PFSK-1 (cell line): ENCODE measurements around the gene ACIN1.

ENCODE experiments used
- FOXP2 ChIP-seq: optimal IDR thresholded peaks from 2 replicates; pipeline ENCODE3; 2011; ENCODE audit warnings: borderline replicate concordance, control low read depth, inconsistent platforms; ENCODE audit not compliant: insufficient read depth; ENCODE audit errors: extremely low read length, extremely low read depth
- POLR2AphosphoS5 ChIP-seq: IDR thresholded peaks from 2 replicates; pipeline ENCODE4 v1.6.1; 2012; ENCODE audit warnings: low read depth, mild to moderate bottlenecking, control low read depth, low read length, moderate library complexity
- REST ChIP-seq, 2 experiments: IDR thresholded peaks; 2 replicates each; pipeline versions ENCODE4 v1.6.1 to v1.8.0; 2011 to 2012; ENCODE audit warnings: low read depth in 2 of 2, low read length in 2 of 2, control low read depth in 1 of 2, inconsistent platforms in 1 of 2, mild to moderate bottlenecking in 1 of 2, moderate library complexity in 1 of 2; ENCODE audit not compliant: insufficient read depth in 1 of 2
- SIN3A ChIP-seq: IDR thresholded peaks from 2 replicates; pipeline ENCODE4 v1.6.1; 2012; ENCODE audit warnings: mild to moderate bottlenecking, low read length, moderate library complexity, borderline replicate concordance; ENCODE audit not compliant: insufficient read depth
- TAF1 ChIP-seq: IDR thresholded peaks from 2 replicates; pipeline ENCODE4 v1.6.1; 2012; ENCODE audit warnings: low read length, control low read depth, borderline replicate concordance; ENCODE audit not compliant: insufficient read depth

- TF ChIP-seq REST (IDR thresholded peaks at IDR 0.05; ENCODE audit: insufficient read depth in 1 of 2, low read depth in 2 of 2, low read length in 2 of 2) (no peak), SIN3A (no peak), POLR2AphosphoS5 (no peak), FOXP2 (no peak), TAF1 (no peak)
Measured at GRCh38 chr14:23136566-23137133, 41.7 kb upstream of the ACIN1 start.
